Activated CD4-positive, alpha-beta T cell treated with anti-CD3 and anti-CD28 coated beads for 36 hours (primary cell): ENCODE results near the gene ZGRF1. TPM values are rescaled to one million over a fixed set of nuclear protein-coding genes. Genes with fewer than 3 reads are reported as not detected.
"Not testable (repeated sequence)": the region's sequence is repeated elsewhere in the genome, so short reads cannot be mapped to it uniquely, and the experiment has no call there.

Source experiments
- ATAC-seq: fragments of 200-7000 bp; cut with Tn5 transposase; one replicate; pipeline ENCODE4 v1.10.0; 2021; ENCODE audit warnings: mild to moderate bottlenecking, moderate library complexity
- CTCF ChIA-PET: fragments of 350-600 bp; sonication (Branson Sonifier 250); formaldehyde crosslinking; loops from one replicate; lab custom pipeline; 2021; ENCODE audit warnings: antibody characterized with exemption; lab: Charles Lee
- POLR2A ChIA-PET: fragments of 350-600 bp; sonication (Branson Sonifier 250); formaldehyde crosslinking; loops from one replicate; lab custom pipeline; 2021; ENCODE audit warnings: antibody characterized with exemption, inconsistent platforms; lab: Charles Lee
- DNase-seq: peaks from one replicate; pipeline ENCODE4 v3.0.0-alpha.2; 2020
- H3K27ac Mint-ChIP-seq: one replicate; pipeline ENCODE4 v1.8.0; 2021; ENCODE audit warnings: mixed read lengths
- H3K27me3 Mint-ChIP-seq: one replicate; pipeline ENCODE4 v1.8.0; 2021; ENCODE audit warnings: mixed read lengths
- H3K36me3 Mint-ChIP-seq: one replicate; pipeline ENCODE4 v1.8.0; 2021; ENCODE audit warnings: low read depth, mixed read lengths
- H3K4me1 Mint-ChIP-seq: one replicate; pipeline ENCODE4 v1.8.0; 2021; ENCODE audit warnings: mixed read lengths
- H3K4me3 Mint-ChIP-seq: one replicate; pipeline ENCODE4 v1.8.0; 2021; ENCODE audit warnings: mild to moderate bottlenecking, moderate library complexity, mixed read lengths
- H3K9me3 Mint-ChIP-seq: one replicate; pipeline ENCODE4 v1.8.0; 2021; ENCODE audit warnings: low read depth, mixed read lengths
- intact Hi-C, 2 experiments: fragments of 100-400 bp; cut with DNase I in 1 of 2; cut with micrococcal nuclease in 1 of 2; formaldehyde crosslinking; loops; one replicate each; pipeline versions ENCODE4 v1.14.2 to v1.15.1; 2022 to 2024; cut with DNase I, micrococcal nuclease
- total RNA-seq, 2 experiments: library from RNA; stranded (reverse); gene quantifications; one replicate each; pipeline ENCODE4 v1.2.3, GENCODE V29; 2021

Gene ZGRF1
- total RNA-seq, 2 experiments from 2014 or later = 38.4 to 45.0 TPM

- ATAC-seq (no peak), DNase-seq (no peak)
- ChIA-PET CTCF (interaction anchor here (0.6 to 1.0 kb wide), 4 partner anchors 22 to 114 kb away, joined by 3 to 6 read pairs (median 4); no protein-coding TSS in a partner anchor), POLR2A (no interaction called here)
- H3K27ac Mint-ChIP-seq = no peak overlapping the region
- H3K36me3 Mint-ChIP-seq = peaks cover 22% of the 10 kb centered on the region
- intact Hi-C loops = no loop called here
- no peak overlapping the region for H3K4me3 Mint-ChIP-seq
- H3K9me3 Mint-ChIP-seq = no peaks in the 10 kb centered on the region
- H3K4me1 Mint-ChIP-seq = no peaks in the 10 kb centered on the region
- H3K27me3 Mint-ChIP-seq = no peaks in the 10 kb centered on the region
Observed at GRCh38 chr4:112651641-112652040, 14.9 kb upstream of the ZGRF1 start.

GRCh38 chr4:112650332-112650731 lies 13.6 kb upstream of the ZGRF1 start:
- Mint-ChIP-seq H3K27ac (no peak overlapping the region), H3K4me1 (no peaks in the 10 kb centered on the region), H3K4me3 (no peak overlapping the region), H3K36me3 (peaks cover 22% of the 10 kb centered on the region), H3K9me3 (no peaks in the 10 kb centered on the region), H3K27me3 (no peaks in the 10 kb centered on the region)
- CTCF ChIA-PET = no interaction called here
- POLR2A ChIA-PET = no interaction called here
- ATAC-seq = no peak
- no peak for DNase-seq
- intact Hi-C loops = no loop called here

GRCh38 chr4:112649055-112649408 lies 12.3 kb upstream of the ZGRF1 start:
- POLR2A ChIA-PET = interaction anchor here (1.1 kb wide), 1 partner anchor 15 kb away, joined by 3 read pairs; no protein-coding TSS in a partner anchor
- Mint-ChIP-seq H3K4me1 (no peaks in the 10 kb centered on the region), H3K27me3 (no peaks in the 10 kb centered on the region), H3K4me3 (no peak overlapping the region), H3K27ac (no peak overlapping the region), H3K9me3 (no peaks in the 10 kb centered on the region), H3K36me3 (peaks cover 23% of the 10 kb centered on the region)
- DNase-seq (no peak), ATAC-seq (no peak)
- CTCF ChIA-PET = interaction anchor here (0.9 to 1.4 kb wide), 2 partner anchors 11 to 116 kb away, joined by 3 to 5 read pairs; partner anchors contain the start of gene LARP7
- intact Hi-C loops = no loop called here

GRCh38 chr4:112648263-112649054 lies 11.8 kb upstream of the ZGRF1 start:
- H3K9me3 Mint-ChIP-seq = no peaks in the 10 kb centered on the region
- H3K4me3 Mint-ChIP-seq = no peak overlapping the region
- peaks cover 21% of the 10 kb centered on the region for H3K36me3 Mint-ChIP-seq
- intact Hi-C loops = no loop called here
- H3K27me3 Mint-ChIP-seq = no peaks in the 10 kb centered on the region
- ChIA-PET CTCF (interaction anchor here (0.8 to 1.4 kb wide), 5 partner anchors 9 to 116 kb away, joined by 3 to 5 read pairs (median 3); partner anchors contain the start of gene LARP7), POLR2A (interaction anchor here (1.1 kb wide), 1 partner anchor 15 kb away, joined by 3 read pairs; no protein-coding TSS in a partner anchor)
- DNase-seq = no peak
- H3K27ac Mint-ChIP-seq = no peak overlapping the region
- ATAC-seq = no peak
- no peaks in the 10 kb centered on the region for H3K4me1 Mint-ChIP-seq

GRCh38 chr4:112647785-112648184 lies 11.1 kb upstream of the ZGRF1 start:
- Mint-ChIP-seq H3K9me3 (no peaks in the 10 kb centered on the region), H3K36me3 (peaks cover 26% of the 10 kb centered on the region), H3K27me3 (no peaks in the 10 kb centered on the region), H3K4me3 (no peak overlapping the region), H3K4me1 (peaks cover 4% of the 10 kb centered on the region), H3K27ac (no peak overlapping the region)
- ChIA-PET CTCF (interaction anchor here (0.8 to 2.2 kb wide), 7 partner anchors 9 to 291 kb away, joined by 3 to 9 read pairs (median 5); partner anchors contain the start of gene LARP7), POLR2A (no interaction called here)
- DNase-seq = no peak
- ATAC-seq = no peak
- intact Hi-C loops = no loop called here

- CTCF ChIA-PET = interaction anchor here (0.6 to 2.2 kb wide), 9 partner anchors 8 to 292 kb away, joined by 3 to 9 read pairs (median 3); partner anchors contain the start of gene LARP7
- POLR2A ChIA-PET = no interaction called here
- DNase-seq (no peak), ATAC-seq (no peak)
- Mint-ChIP-seq H3K9me3 (no peaks in the 10 kb centered on the region), H3K27me3 (no peaks in the 10 kb centered on the region), H3K36me3 (peaks cover 26% of the 10 kb centered on the region), H3K4me1 (peaks cover 5% of the 10 kb centered on the region), H3K27ac (no peak overlapping the region), H3K4me3 (no peak overlapping the region)
- intact Hi-C loops = no loop called here
Observed at GRCh38 chr4:112646632-112647537, 10.2 kb upstream of the ZGRF1 start.

GRCh38 chr4:112645541-112646329 lies 9.0 kb upstream of the ZGRF1 start:
- Mint-ChIP-seq H3K9me3 (no peaks in the 10 kb centered on the region), H3K4me1 (peaks cover 13% of the 10 kb centered on the region), H3K27me3 (no peaks in the 10 kb centered on the region), H3K4me3 (no peak overlapping the region), H3K27ac (no peak overlapping the region), H3K36me3 (peaks cover 24% of the 10 kb centered on the region)
- ChIA-PET POLR2A (interaction anchor here (0.6 kb wide), 1 partner anchor 1113 kb away, joined by 4 read pairs; no protein-coding TSS in a partner anchor), CTCF (interaction anchor here (0.6 to 2.2 kb wide), 5 partner anchors 10 to 119 kb away, joined by 3 to 9 read pairs (median 3); no protein-coding TSS in a partner anchor)
- DNase-seq (no peak), ATAC-seq (no peak)
- intact Hi-C loops = no loop called here

- CTCF ChIA-PET, H3K27ac Mint-ChIP-seq, intact Hi-C loops, ATAC-seq, H3K4me3 Mint-ChIP-seq, H3K27me3 Mint-ChIP-seq, DNase-seq, H3K9me3 Mint-ChIP-seq: not testable (repeated sequence)
- Mint-ChIP-seq H3K36me3 (peaks cover 22% of the 10 kb centered on the region), H3K4me1 (peaks cover 15% of the 10 kb centered on the region)
- POLR2A ChIA-PET = interaction anchor here (0.6 to 0.7 kb wide), 2 partner anchors 419 to 1114 kb away, joined by 4 read pairs; no protein-coding TSS in a partner anchor
Observed at GRCh38 chr4:112644595-112645535, 8.2 kb upstream of the ZGRF1 start.

- no peak overlapping the region for H3K4me3 Mint-ChIP-seq
- ChIA-PET POLR2A (no interaction called here), CTCF (interaction anchor here (0.7 to 1.2 kb wide), 2 partner anchors 12 to 120 kb away, joined by 3 to 7 read pairs; no protein-coding TSS in a partner anchor)
- H3K4me1 Mint-ChIP-seq = peaks cover 20% of the 10 kb centered on the region
- peaks cover 25% of the 10 kb centered on the region for H3K36me3 Mint-ChIP-seq
- no peaks in the 10 kb centered on the region for H3K27me3 Mint-ChIP-seq
- no peaks in the 10 kb centered on the region for H3K9me3 Mint-ChIP-seq
- no peak overlapping the region for H3K27ac Mint-ChIP-seq
- intact Hi-C loops = no loop called here
- no peak for ATAC-seq
- DNase-seq = no peak
Observed at GRCh38 chr4:112642526-112642925, 5.8 kb upstream of the ZGRF1 start.

GRCh38 chr4:112637552-112637866 lies 800 bp upstream of the ZGRF1 start:
- no peaks in the 10 kb centered on the region for H3K27me3 Mint-ChIP-seq
- H3K4me3 Mint-ChIP-seq = no peak overlapping the region
- no peak for ATAC-seq
- ChIA-PET POLR2A (interaction anchor here (0.6 kb wide), 1 partner anchor 314 kb away, joined by 3 read pairs; no protein-coding TSS in a partner anchor), CTCF (interaction anchor here (1.0 to 2.9 kb wide), 4 partner anchors 10 to 128 kb away, joined by 3 to 12 read pairs (median 4); no protein-coding TSS in a partner anchor)
- no peaks in the 10 kb centered on the region for H3K9me3 Mint-ChIP-seq
- intact Hi-C loops = loop anchor here (1.0 to 5.0 kb wide), 10 partner anchors 98 to 1125 kb away; partner anchors contain the start of genes AP1AR (in 2 of the 2), TIFA (in 2 of the 2) and CAMK2D (in 1 of the 2)
- H3K4me1 Mint-ChIP-seq = peaks cover 24% of the 10 kb centered on the region
- H3K27ac Mint-ChIP-seq = no peak overlapping the region
- H3K36me3 Mint-ChIP-seq = peaks cover 3% of the 10 kb centered on the region
- no peak for DNase-seq
